Right ventricle myocardium superior (tissue), 1 donor: ENCODE results near the gene BNIP3. TPM values are rescaled to one million over a fixed set of nuclear protein-coding genes. Genes with fewer than 3 reads are reported as not detected.
"Not testable (repeated sequence)": the region's sequence is repeated elsewhere in the genome, so short reads cannot be mapped to it uniquely, and the experiment has no call there.

ENCODE experiments used
- ATAC-seq: fragments of 200-7000 bp; cut with Tn5 transposase; one replicate; pipeline ENCODE4 v1.9.1; 2020; ENCODE audit warnings: mild to moderate bottlenecking; ENCODE audit not compliant: poor library complexity
- DNase-seq: peaks from one replicate; pipeline ENCODE4 v3.0.0-alpha.2; 2020
- intact Hi-C: fragments of 100-400 bp; cut with DNase I; formaldehyde crosslinking; loops from one replicate; pipeline ENCODE4 v1.11.2; 2022
- total RNA-seq: library from RNA; stranded (reverse); fragmentation: NEBNext Ultra II Directional; extraction: Animal tissue kit (Norgen Biotek cat#: 25700); gene quantifications from one replicate; pipeline ENCODE4 v1.2.1, GENCODE V29; 2021
- donor health status: DM: no; HTN: yes; CAD: no; lungs with severe emphysema.

Gene BNIP3
- total RNA-seq, 1 donor from 2014 or later: 158 TPM

DNA sequence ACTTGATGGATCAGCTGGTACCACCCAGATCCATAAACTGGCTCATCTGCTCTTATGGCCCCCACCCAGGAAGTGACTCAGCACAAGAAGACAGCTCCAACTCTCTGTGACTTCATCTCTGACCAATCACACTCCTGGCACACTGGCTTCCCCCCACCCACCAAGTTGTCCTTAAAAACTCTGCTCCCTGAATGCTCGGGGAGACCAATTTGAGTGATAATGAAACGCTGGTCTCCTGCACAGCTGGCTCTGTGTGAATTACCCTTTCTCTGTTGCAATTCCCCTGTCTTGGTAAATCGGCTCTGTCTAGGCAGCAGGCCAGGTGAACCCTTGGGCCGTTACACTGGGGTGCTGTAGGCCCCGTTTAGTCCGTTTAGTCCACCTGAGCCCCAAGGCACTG lies 23.4 kb upstream of the BNIP3 start:
- no peak for ATAC-seq
- intact Hi-C loops: no loop called here
- no peak for DNase-seq

- ATAC-seq (no peak), DNase-seq (no peak)
- intact Hi-C loops: no loop called here
Observed at GRCh38 chr10:132004052-132004451, 22.3 kb upstream of the BNIP3 start.

DNA sequence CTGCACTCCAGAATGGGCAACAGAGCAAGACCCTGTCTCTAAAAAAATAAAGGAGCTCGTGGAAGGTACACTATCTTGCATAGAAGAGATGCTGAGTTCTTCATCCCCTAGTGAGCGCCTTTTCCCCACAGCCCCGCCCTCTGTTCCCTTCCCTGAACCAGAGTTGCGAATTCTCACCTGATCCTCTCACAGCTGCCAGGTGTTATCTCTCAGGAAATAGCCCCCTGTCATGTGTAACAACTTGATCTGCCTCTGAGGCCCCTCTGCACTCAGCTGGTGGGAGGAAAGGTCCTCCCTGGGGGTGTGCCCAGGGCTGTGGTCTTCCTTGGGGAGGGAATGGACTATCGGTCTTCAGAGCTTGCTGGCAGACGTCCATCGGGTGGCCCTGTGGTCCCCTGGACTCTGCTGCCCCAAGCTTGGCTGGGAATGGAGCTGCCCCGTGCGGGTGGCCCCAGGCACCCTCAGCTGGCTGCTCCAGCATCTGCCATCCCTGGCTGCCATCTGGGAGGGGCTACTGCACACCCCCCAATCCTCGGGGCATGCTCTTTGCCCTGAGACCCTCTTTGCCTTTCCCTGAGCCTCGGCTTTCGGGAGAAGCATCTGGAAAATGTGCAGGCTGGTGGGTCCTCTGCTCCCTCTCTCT lies 21.7 kb upstream of the BNIP3 start:
- ATAC-seq (no peak), DNase-seq (no peak)
- intact Hi-C loops: no loop called here

DNA sequence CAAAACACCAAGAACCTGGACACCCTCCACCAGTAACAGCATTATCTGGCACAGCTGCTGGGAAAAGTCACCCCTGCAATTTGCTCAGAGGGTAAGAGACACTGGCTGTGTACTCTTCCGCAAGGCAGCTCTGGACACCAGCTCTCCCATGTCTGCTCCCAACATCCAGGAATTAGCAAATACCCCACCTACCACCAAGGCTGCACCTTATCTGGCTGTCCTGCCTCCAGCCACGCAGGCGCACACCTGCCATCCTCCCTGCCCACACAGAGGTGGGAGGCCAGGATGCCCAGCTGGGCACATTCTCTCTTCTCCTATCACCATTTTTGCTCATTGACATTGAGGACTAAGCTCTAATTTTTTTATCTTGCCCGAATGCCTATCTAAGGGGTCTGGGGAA lies 20.3 kb upstream of the BNIP3 start:
- ATAC-seq (no peak), DNase-seq (no peak)
- intact Hi-C loops: no loop called here

GRCh38 chr10:132001238-132001972 lies 19.7 kb upstream of the BNIP3 start:
- no peak for DNase-seq
- ATAC-seq: no peak
- intact Hi-C loops: no loop called here

- intact Hi-C loops: no loop called here
- ATAC-seq: no peak
- DNase-seq: no peak
Observed at GRCh38 chr10:131998845-131999681, 17.3 kb upstream of the BNIP3 start.

- ATAC-seq (no peak), DNase-seq (no peak)
- intact Hi-C loops: no loop called here
Observed at GRCh38 chr10:131998050-131998844, 16.5 kb upstream of the BNIP3 start.

DNA sequence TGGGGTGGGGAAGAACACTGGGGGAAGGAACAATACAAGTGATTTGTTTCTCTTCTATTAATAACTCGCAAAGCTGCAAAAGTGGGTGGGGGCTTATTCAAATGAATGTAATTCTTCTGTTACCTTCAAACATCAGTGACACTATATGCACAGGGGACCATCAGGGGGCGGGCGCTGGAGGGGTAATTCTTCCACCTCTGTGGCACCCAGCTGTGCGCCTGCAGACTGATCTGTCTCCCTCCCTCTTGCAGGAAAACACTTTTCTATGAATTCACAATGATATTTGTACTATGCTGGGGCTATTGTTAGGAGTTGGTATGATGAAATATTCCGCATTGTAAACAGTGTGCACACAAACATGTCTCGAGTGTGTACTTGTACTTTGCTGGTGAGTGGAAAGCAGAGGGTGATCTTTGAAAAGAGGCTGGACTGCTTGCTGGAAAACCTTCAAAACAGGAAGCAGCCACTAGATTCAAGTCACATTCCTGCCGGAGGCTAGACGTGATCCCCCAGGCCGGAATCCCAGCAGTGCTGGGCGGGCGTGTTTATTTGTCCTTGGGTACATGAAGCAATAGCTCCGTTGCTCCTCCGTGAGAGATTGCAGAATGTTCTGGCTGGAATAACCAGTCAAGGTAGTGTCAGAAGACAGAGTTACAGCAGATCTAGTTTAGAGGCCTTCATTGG lies 15.8 kb upstream of the BNIP3 start:
- intact Hi-C loops: no loop called here
- DNase-seq (peak; percentile 80), ATAC-seq (peak; percentile 77)

- ATAC-seq (peak; percentile 82), DNase-seq (peak; percentile 79)
- intact Hi-C loops: no loop called here
Observed at GRCh38 chr10:131996466-131997365, 15.0 kb upstream of the BNIP3 start.

- DNase-seq (peak; percentile 52), ATAC-seq (peak; percentile 28)
- intact Hi-C loops: no loop called here
Observed at GRCh38 chr10:131994435-131994834, 12.7 kb upstream of the BNIP3 start.

DNA sequence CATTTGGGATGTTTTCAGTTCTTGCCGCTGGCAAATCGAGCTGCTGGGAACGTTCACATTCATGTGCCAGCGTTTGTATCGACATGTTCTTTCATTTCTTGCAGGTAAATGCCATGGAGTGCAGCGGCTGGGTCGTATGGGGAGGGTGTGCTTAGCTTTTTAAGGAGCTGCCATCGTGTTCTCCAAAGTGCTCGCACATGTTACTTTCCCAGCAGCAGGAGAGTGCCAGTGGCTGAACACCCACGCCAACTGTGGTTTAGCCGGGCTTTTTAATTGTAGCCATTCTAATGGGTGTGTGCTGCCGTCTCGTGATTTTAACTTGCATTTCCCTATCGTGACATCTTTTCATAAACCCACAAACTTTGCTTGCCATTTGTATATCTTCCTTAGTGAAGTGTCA lies 11.6 kb upstream of the BNIP3 start:
- ATAC-seq (no peak), DNase-seq (no peak)
- intact Hi-C loops: no loop called here

- intact Hi-C loops: no loop called here
- ATAC-seq (no peak), DNase-seq (no peak)
Observed at GRCh38 chr10:131991726-131992125, 10.0 kb upstream of the BNIP3 start.

DNA sequence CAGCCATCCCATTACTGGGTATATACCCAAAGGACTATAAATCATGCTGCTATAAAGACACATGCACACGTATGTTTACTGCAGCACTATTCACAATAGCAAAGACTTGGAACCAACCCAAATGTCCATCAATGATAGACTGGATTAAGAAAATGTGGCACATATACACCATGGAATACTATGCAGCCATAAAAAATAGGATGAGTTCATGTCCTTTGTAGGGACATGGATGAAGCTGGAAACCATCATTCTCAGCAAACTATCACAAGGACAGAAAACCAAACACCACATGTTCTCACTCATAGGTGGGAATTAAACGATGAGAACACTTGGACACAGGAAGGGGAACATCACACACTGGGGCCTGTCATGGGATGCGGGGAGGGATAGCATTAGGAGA lies 6.1 kb upstream of the BNIP3 start:
- DNase-seq, intact Hi-C loops, ATAC-seq: not testable (repeated sequence)

- intact Hi-C loops, ATAC-seq, DNase-seq: not testable (repeated sequence)
Observed at GRCh38 chr10:131987301-131987700, 5.6 kb upstream of the BNIP3 start.

- ATAC-seq, DNase-seq, intact Hi-C loops: not testable (repeated sequence)
Observed at GRCh38 chr10:131986851-131987250, 5.1 kb upstream of the BNIP3 start.

GRCh38 chr10:131983780-131984179 lies 2.1 kb upstream of the BNIP3 start:
- DNase-seq: no peak
- intact Hi-C loops: loop anchor here (5.0 kb wide), 1 partner anchor 81 kb away; the partner anchor contains the start of gene PPP2R2D
- ATAC-seq: no peak

- no peak for ATAC-seq
- intact Hi-C loops: loop anchor here (5.0 kb wide), 1 partner anchor 80 kb away; the partner anchor contains the start of gene PPP2R2D
- DNase-seq: no peak
Observed at GRCh38 chr10:131982796-131983195, 1.1 kb upstream of the BNIP3 start.
